ENCODE data around the gene SF3A1.

DNA sequence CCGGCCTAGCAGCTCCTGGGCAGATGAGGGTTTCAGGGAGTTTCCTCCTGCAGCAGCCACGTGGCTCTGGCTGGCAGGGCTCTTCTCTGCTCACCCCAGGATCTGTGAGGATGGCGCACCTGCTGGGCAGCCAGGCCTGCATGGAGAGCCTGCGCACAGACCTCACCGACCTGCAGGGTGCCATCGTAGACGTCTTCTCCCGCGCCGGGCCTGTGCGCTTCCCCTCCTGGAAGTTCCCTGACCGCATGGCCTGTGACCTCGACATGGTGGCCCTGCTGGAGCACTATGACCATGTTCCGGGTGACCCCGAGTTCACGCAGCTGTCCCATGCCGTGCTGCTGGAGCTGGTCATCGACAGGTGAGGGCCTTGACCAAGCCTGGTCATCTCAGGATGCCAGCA, 9.2 kb upstream of the SF3A1 start:
- TF ChIP-seq, protein P1, sequence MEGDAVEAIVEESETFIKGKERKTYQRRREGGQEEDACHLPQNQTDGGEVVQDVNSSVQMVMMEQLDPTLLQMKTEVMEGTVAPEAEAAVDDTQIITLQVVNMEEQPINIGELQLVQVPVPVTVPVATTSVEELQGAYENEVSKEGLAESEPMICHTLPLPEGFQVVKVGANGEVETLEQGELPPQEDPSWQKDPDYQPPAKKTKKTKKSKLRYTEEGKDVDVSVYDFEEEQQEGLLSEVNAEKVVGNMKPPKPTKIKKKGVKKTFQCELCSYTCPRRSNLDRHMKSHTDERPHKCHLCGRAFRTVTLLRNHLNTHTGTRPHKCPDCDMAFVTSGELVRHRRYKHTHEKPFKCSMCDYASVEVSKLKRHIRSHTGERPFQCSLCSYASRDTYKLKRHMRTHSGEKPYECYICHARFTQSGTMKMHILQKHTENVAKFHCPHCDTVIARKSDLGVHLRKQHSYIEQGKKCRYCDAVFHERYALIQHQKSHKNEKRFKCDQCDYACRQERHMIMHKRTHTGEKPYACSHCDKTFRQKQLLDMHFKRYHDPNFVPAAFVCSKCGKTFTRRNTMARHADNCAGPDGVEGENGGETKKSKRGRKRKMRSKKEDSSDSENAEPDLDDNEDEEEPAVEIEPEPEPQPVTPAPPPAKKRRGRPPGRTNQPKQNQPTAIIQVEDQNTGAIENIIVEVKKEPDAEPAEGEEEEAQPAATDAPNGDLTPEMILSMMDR (conservative IDR thresholded peaks at IDR 0.05 in 1 of 2, IDR thresholded peaks at IDR 0.05 in 1 of 2; ENCODE audit: low read depth in 1 of 2, low read length in 2 of 2), result no peak
- TF ChIP-seq EZH2 (IDR thresholded peaks at IDR 0.05; ENCODE audit: low read length, missing control alignments), result no peak

Measured in fibroblast of lung (primary cell).